HG03457 (cell line): ENCODE data around the gene SLC6A6.
A peak's percentile ranks its signal among the peaks of the same experiment; 100 is the strongest.

Source experiments
- ATAC-seq: cut with Tn5 transposase; IDR thresholded peaks from one replicate; pipeline ENCODE4 v1.9.1; 2021; ENCODE audit warnings: moderate number of reproducible peaks; ENCODE audit not compliant: unreplicated experiment

SLC6A6 gene

GRCh38 chr3:14415501-14415900 is 13.1 kb downstream of the SLC6A6 start:
- no peak for ATAC-seq

GRCh38 chr3:14416453-14416852 is 14.0 kb downstream of the SLC6A6 start:
- ATAC-seq = no peak

GRCh38 chr3:14418296-14419250 is 16.2 kb downstream of the SLC6A6 start:
- no peak for ATAC-seq

GRCh38 chr3:14422016-14422963 is 19.9 kb downstream of the SLC6A6 start:
- no peak for ATAC-seq

- ATAC-seq = no peak
Measured at GRCh38 chr3:14423197-14423743, 20.9 kb downstream of the SLC6A6 start.

GRCh38 chr3:14423963-14424362 is 21.6 kb downstream of the SLC6A6 start:
- no peak for ATAC-seq

GRCh38 chr3:14424711-14425580 is 22.5 kb downstream of the SLC6A6 start:
- no peak for ATAC-seq

GRCh38 chr3:14425581-14426304 is 23.3 kb downstream of the SLC6A6 start:
- ATAC-seq = peak; percentile 56

- ATAC-seq = no peak
Measured at GRCh38 chr3:14426305-14426620, 23.9 kb downstream of the SLC6A6 start.

- no peak for ATAC-seq
Measured at GRCh38 chr3:14428087-14429033, 26.0 kb downstream of the SLC6A6 start.

- no peak for ATAC-seq
Measured at GRCh38 chr3:14429237-14429636, 26.8 kb downstream of the SLC6A6 start.

- ATAC-seq = no peak
Measured at GRCh38 chr3:14429640-14430039, 27.2 kb downstream of the SLC6A6 start.

GRCh38 chr3:14430053-14430452 is 27.6 kb downstream of the SLC6A6 start:
- no peak for ATAC-seq

- ATAC-seq = no peak
Measured at GRCh38 chr3:14430706-14431451, 28.5 kb downstream of the SLC6A6 start.

- ATAC-seq = peak; percentile 30
Measured at GRCh38 chr3:14431452-14431916, 29.1 kb downstream of the SLC6A6 start.

GRCh38 chr3:14431917-14432834 is 29.8 kb downstream of the SLC6A6 start:
- peak; percentile 75 for ATAC-seq

GRCh38 chr3:14433106-14433505 is 30.7 kb downstream of the SLC6A6 start:
- no peak for ATAC-seq
